Neutrophil (primary cell): ENCODE data around the gene PIAS1.

Experiments used
- H3K27ac ChIP-seq: fragments of 200-600 bp; sonication (generic); 2 replicates; pipeline ENCODE4 v1.5.1; 2016; ENCODE audit warnings: mild to moderate bottlenecking, moderate library complexity
- H3K27me3 ChIP-seq: fragments of 200-600 bp; sonication (generic); 2 replicates; pipeline ENCODE4 v1.6.0; 2016; ENCODE audit warnings: mild to moderate bottlenecking
- H3K36me3 ChIP-seq: fragments of 200-600 bp; sonication (generic); 2 replicates; pipeline ENCODE4 v1.5.1; 2017
- H3K4me1 ChIP-seq, 2 experiments: fragments of 200-600 bp in 1 of 2; sonication (generic) in 1 of 2; 1 replicate in 1 of 2; 2 replicates in 1 of 2; pipeline versions ENCODE4 v1.5.1 to v1.6.1; 2013 to 2016; ENCODE audit warnings: low read depth in 1 of 2, low read length in 1 of 2, mild to moderate bottlenecking in 1 of 2, moderate library complexity in 1 of 2; ENCODE audit not compliant: control insufficient read depth in 1 of 2, insufficient read depth in 1 of 2
- H3K4me3 ChIP-seq, 2 experiments: fragments of 200-600 bp in 1 of 2; sonication (generic) in 1 of 2; 1 replicate in 1 of 2; 2 replicates in 1 of 2; pipeline ENCODE4 v1.5.1; 2013 to 2016; ENCODE audit warnings: low read depth in 1 of 2, low read length in 1 of 2, mild to moderate bottlenecking in 1 of 2, moderate library complexity in 1 of 2
- H3K9me3 ChIP-seq: fragments of 200-600 bp; sonication (generic); 2 replicates; pipeline ENCODE4 v1.5.1; 2016
- CTCF ChIP-seq: fragments of 200-600 bp; sonication (generic); IDR thresholded peaks from 2 replicates; pipeline ENCODE4 v1.5.1; 2016; ENCODE audit warnings: antibody characterized with exemption

PIAS1 gene

GRCh38 chr15:68015244-68015643, 38.9 kb upstream of the PIAS1 start:
- TF ChIP-seq CTCF: no peak
- Histone ChIP-seq H3K27ac (no peak overlapping the region), H3K4me1 (peaks cover 23 to 34% of the 10 kb centered on the region in 2 experiments), H3K36me3 (no peaks in the 10 kb centered on the region), H3K4me3 (no peak overlapping the region), H3K27me3 (no peaks in the 10 kb centered on the region), H3K9me3 (no peaks in the 10 kb centered on the region)

GRCh38 chr15:68017201-68017600, 36.9 kb upstream of the PIAS1 start:
- no peak for TF ChIP-seq CTCF
- Histone ChIP-seq H3K36me3 (no peaks in the 10 kb centered on the region), H3K27ac (no peak overlapping the region)

GRCh38 chr15:68018797-68019444, 35.2 kb upstream of the PIAS1 start:
- Histone ChIP-seq H3K36me3 (no peaks in the 10 kb centered on the region), H3K4me1 (peaks cover 8 to 19% of the 10 kb centered on the region in 2 experiments)

More at GRCh38 chr15:68017201-68017600, 36.9 kb upstream of the PIAS1 start:
- H3K9me3 ChIP-seq: no peaks in the 10 kb centered on the region
- no peaks in the 10 kb centered on the region for H3K27me3 ChIP-seq
- no peak overlapping the region for H3K4me3 ChIP-seq
- peaks cover 7 to 17% of the 10 kb centered on the region in 2 experiments for H3K4me1 ChIP-seq

GRCh38 chr15:68019814-68020525, 34.1 kb upstream of the PIAS1 start:
- Histone ChIP-seq H3K9me3 (no peaks in the 10 kb centered on the region), H3K27me3 (no peaks in the 10 kb centered on the region), H3K4me1 (peaks cover 8 to 19% of the 10 kb centered on the region in 2 experiments), H3K4me3 (no peak overlapping the region), H3K27ac (no peak overlapping the region), H3K36me3 (no peaks in the 10 kb centered on the region)
- TF ChIP-seq CTCF: no peak

More at GRCh38 chr15:68018797-68019444, 35.2 kb upstream of the PIAS1 start:
- Histone ChIP-seq H3K27me3 (no peaks in the 10 kb centered on the region), H3K27ac (no peak overlapping the region), H3K9me3 (no peaks in the 10 kb centered on the region), H3K4me3 (no peak overlapping the region)
- TF ChIP-seq CTCF: no peak

- H3K4me3 ChIP-seq: no peak overlapping the region
- no peaks in the 10 kb centered on the region for H3K27me3 ChIP-seq
- H3K4me1 ChIP-seq: peaks cover 8 to 19% of the 10 kb centered on the region in 2 experiments
- no peaks in the 10 kb centered on the region for H3K9me3 ChIP-seq
- H3K27ac ChIP-seq: no peak overlapping the region
- no peaks in the 10 kb centered on the region for H3K36me3 ChIP-seq
- no peak for TF ChIP-seq CTCF
Observed at GRCh38 chr15:68020685-68021084, 33.4 kb upstream of the PIAS1 start.
